Heart left ventricle (tissue), 16 donors: ENCODE measurements around the gene GPR15LG. TPM values are rescaled to one million over a fixed set of nuclear protein-coding genes. Genes with fewer than 3 reads are reported as not detected.

ENCODE experiments used
- ATAC-seq, 4 donors: fragments of 200-7000 bp; cut with Tn5 transposase; one replicate each; pipeline ENCODE4 v1.9.1; 2020 to 2022; ENCODE audit warnings: moderate library complexity in 4 of 4, mild to moderate bottlenecking in 3 of 4, moderate number of reproducible peaks in 1 of 4
- DNase-seq, 5 donors: peaks; one replicate each; pipeline ENCODE4 v3.0.0-alpha.2; 2020
- H3K27ac ChIP-seq, 12 donors: fragments of 200-600 bp; sonication (generic) in 4 of 12; one replicate each; pipeline versions ENCODE4 v1.5.0 to v1.8.0; 2016 to 2022; ENCODE audit warnings: mild to moderate bottlenecking in 2 of 12
- H3K27me3 ChIP-seq, 9 donors: fragments of 200-600 bp; sonication (generic) in 2 of 9; one replicate each; pipeline versions ENCODE4 v1.5.1 to v1.8.0; 2016 to 2022; ENCODE audit warnings: mild to moderate bottlenecking in 3 of 9
- H3K36me3 ChIP-seq, 9 donors: fragments of 200-600 bp; sonication (generic) in 2 of 9; one replicate each; pipeline versions ENCODE4 v1.5.0 to v1.8.0; 2018 to 2022; ENCODE audit warnings: mild to moderate bottlenecking in 2 of 9
- H3K4me1 ChIP-seq, 12 donors: fragments of 200-600 bp; sonication (generic) in 4 of 12; one replicate each; pipeline versions ENCODE4 v1.5.0 to v1.8.0; 2016 to 2022; ENCODE audit warnings: mild to moderate bottlenecking in 3 of 12
- H3K4me3 ChIP-seq, 12 donors: fragments of 200-600 bp; sonication (generic) in 4 of 12; one replicate each; pipeline versions ENCODE4 v1.5.0 to v1.8.0; 2017 to 2022; ENCODE audit warnings: mild to moderate bottlenecking in 9 of 12, moderate library complexity in 4 of 12
- H3K9me3 ChIP-seq, 12 donors: fragments of 200-600 bp; sonication (generic) in 4 of 12; one replicate each; pipeline versions ENCODE4 v1.5.0 to v1.8.0; 2016 to 2022; ENCODE audit warnings: mild to moderate bottlenecking in 1 of 12
- POLR2A ChIP-seq, 2 donors: fragments of 450-650 bp; IDR thresholded peaks; one replicate each; pipeline ENCODE4 v1.6.1; 2017; ENCODE audit warnings: antibody characterized with exemption in 2 of 2, mild to moderate bottlenecking in 2 of 2, moderate library complexity in 2 of 2
- WGBS, 4 donors: extraction: QIAGEN DNeasy Blood & Tissue Kit in 2 of 4; methylation state at CpG; one replicate each; pipeline versions ENCODE4 v1.1.5 to v1.1.7; 2013 to 2018; 5-methylcytosine and 5-hydroxymethylcytosine counted together
- intact Hi-C, 10 donors: fragments of 100-400 bp; cut with DNase I; formaldehyde crosslinking; loops; one replicate each; pipeline versions ENCODE4 v1.11.1 to v1.14.2; 2022
- polyA plus RNA-seq, 2 donors: library from polyadenylated mRNA; stranded (reverse); fragments of 200-250 nt; gene quantifications; one replicate each; pipeline ENCODE4 v1.2.3, GENCODE V29; 2013
- total RNA-seq, 9 donors: library from RNA; depleted of rRNA in 2 of 9; stranded (reverse); fragments of >200 nt in 2 of 9; fragmentation: NEBNext Ultra II Directional in 3 of 9; extraction: Animal tissue kit (Norgen Biotek cat#: 25700) in 3 of 9; gene quantifications; one replicate each; pipeline versions ENCODE4 v1.1.0 to v1.2.4, GENCODE V29; 2016 to 2023
- TF ChIP-seq, protein P1 (sequence below), 12 donors: fragments of 200-600 bp; sonication (generic) in 4 of 12; IDR thresholded peaks; one replicate each; pipeline versions ENCODE4 v1.5.0 to v1.8.0; 2018 to 2022; ENCODE audit warnings: antibody characterized with exemption in 12 of 12, mild to moderate bottlenecking in 5 of 12
- donor health status: ischemic (EF 13 %, LVEDD 7.1; RV severe dilation, severe dysfunction).
- donor health status: healthy with polysubstance abuse.
- donor health status: DM: no; HTN: yes; CAD: no.
- donor health status: DM: no; HTN: no; CAD: no.
- donor health status: ischemic (EF 25% LVEDD 6.9; RV normal size, moderate dysfunction).
- donor health status: ischemic (EF 25% LVEDD 5.7; RV mildly dilated, moderate dysfunction).
- donor health status: healthy.
- donor health status: DM: yes; HTN: yes; CAD: no.
- donor health status: ischemic (EF 35%, LVEDD 5.7; RV mildly dilated, moderate dysfunction).
- donor health status: nonischemic (EF 11% LVEDD 7.7; RV severe dilation, severe dysfunction).
- donor health status: DM: yes; HTN: yes; CAD: no.
- donor health status: PGD.
- donor health status: ischemic (EF 29% LVEDD 5.4; RV normal size, mild dysfunction).
- donor health status: nonischemic (EF 23%, LVEDD 6.1; RV moderate dilation, normal function).

Gene GPR15LG
- total and polyA plus RNA-seq, 11 donors: 0.11 TPM; not detected in 10

- no peaks in the 10 kb centered on the region for H3K9me3 ChIP-seq
- WGBS, 4 donors: 0 to 3% (median 1%) methylated on average over 43 to 61 of the region's 61 CpGs
- no peaks in the 10 kb centered on the region for H3K36me3 ChIP-seq
- no peak within 1 kb of the TSS for H3K27ac ChIP-seq
- peaks cover 9 to 56% (median 23%) of the 10 kb centered on the region in 9 donors for H3K27me3 ChIP-seq
- DNase-seq: peak in 2 of 5 donors; percentile 21 to 39
- TF ChIP-seq, protein P1, sequence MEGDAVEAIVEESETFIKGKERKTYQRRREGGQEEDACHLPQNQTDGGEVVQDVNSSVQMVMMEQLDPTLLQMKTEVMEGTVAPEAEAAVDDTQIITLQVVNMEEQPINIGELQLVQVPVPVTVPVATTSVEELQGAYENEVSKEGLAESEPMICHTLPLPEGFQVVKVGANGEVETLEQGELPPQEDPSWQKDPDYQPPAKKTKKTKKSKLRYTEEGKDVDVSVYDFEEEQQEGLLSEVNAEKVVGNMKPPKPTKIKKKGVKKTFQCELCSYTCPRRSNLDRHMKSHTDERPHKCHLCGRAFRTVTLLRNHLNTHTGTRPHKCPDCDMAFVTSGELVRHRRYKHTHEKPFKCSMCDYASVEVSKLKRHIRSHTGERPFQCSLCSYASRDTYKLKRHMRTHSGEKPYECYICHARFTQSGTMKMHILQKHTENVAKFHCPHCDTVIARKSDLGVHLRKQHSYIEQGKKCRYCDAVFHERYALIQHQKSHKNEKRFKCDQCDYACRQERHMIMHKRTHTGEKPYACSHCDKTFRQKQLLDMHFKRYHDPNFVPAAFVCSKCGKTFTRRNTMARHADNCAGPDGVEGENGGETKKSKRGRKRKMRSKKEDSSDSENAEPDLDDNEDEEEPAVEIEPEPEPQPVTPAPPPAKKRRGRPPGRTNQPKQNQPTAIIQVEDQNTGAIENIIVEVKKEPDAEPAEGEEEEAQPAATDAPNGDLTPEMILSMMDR (IDR thresholded peaks at IDR 0.05): no peak
- no peak for TF ChIP-seq POLR2A (IDR thresholded peaks at IDR 0.05)
- H3K4me1 ChIP-seq: peaks cover 0 to 26% (median 8%) of the 10 kb centered on the region in 12 donors
- peak in 3 of 4 donors; percentile 27 to 73 (median 34) for ATAC-seq
- peak within 1 kb of the TSS; percentile 28 to 56 (median 50) for H3K4me3 ChIP-seq
- intact Hi-C loops: loop anchor here in 1 of 10 donors (5.0 kb wide), 1 partner anchor 42 kb away; no protein-coding TSS in a partner anchor
Observed at GRCh38 chr10:84194424-84195043, 20.9 kb downstream of the GPR15LG start, which contains the start of gene CDHR1. Gene CDHR1 (plus strand): TSS chr10:84194537. CDS start chr10:84194761, 224 bp downstream.

GRCh38 chr10:84195044-84195830 is 21.6 kb downstream of the GPR15LG start:
- 18 to 35% (median 27%) methylated on average over 25 to 43 of the region's 43 CpGs for WGBS, 4 donors
- Histone ChIP-seq H3K9me3 (no peaks in the 10 kb centered on the region), H3K4me3 (peak overlapping the region in 11 of 12 donors; percentile 28 to 56 (median 50)), H3K36me3 (no peaks in the 10 kb centered on the region), H3K4me1 (peaks cover 0 to 26% (median 8%) of the 10 kb centered on the region in 12 donors), H3K27me3 (peaks cover 9 to 56% (median 23%) of the 10 kb centered on the region in 9 donors), H3K27ac (no peak overlapping the region)
- TF ChIP-seq POLR2A (IDR thresholded peaks at IDR 0.05): no peak
- TF ChIP-seq, protein P1 (IDR thresholded peaks at IDR 0.05): no peak
- ATAC-seq: peak in 1 of 4 donors; percentile 6
- intact Hi-C loops: loop anchor here in 1 of 10 donors (5.0 kb wide), 1 partner anchor 43 kb away; no protein-coding TSS in a partner anchor
- no peak for DNase-seq

DNA sequence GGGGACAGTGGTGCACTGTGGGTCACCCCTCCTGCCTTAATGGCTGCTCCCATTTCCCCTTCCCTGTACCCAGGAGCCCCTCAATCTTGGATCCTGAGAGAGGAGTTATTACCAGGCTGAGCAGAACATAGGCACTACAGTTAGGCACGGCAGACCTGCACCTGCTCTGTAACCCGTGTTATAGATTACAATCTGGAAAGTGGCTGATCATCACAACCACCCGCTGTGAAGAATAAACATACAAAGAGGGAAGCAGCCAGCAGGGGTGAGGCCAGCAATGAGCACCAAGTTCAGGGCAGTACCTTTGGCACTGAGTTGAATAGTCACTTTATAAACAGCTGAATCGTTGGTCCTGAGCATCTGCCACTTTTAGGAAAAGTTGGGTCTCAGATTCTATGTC is 22.5 kb downstream of the GPR15LG start:
- 32 to 37% (median 36%) methylated on average over 4 of the region's 4 CpGs for WGBS, 4 donors
- no peak for DNase-seq
- TF ChIP-seq, protein P1 (IDR thresholded peaks at IDR 0.05): no peak
- no peak for TF ChIP-seq POLR2A (IDR thresholded peaks at IDR 0.05)

More for the DNA sequence above, 22.5 kb downstream of the GPR15LG start:
- no peaks in the 10 kb centered on the region for H3K36me3 ChIP-seq
- no peaks in the 10 kb centered on the region for H3K9me3 ChIP-seq
- H3K4me1 ChIP-seq: peaks cover 0 to 26% (median 8%) of the 10 kb centered on the region in 12 donors
- H3K4me3 ChIP-seq: no peak overlapping the region
- ATAC-seq: no peak
- H3K27ac ChIP-seq: no peak overlapping the region
- H3K27me3 ChIP-seq: peaks cover 9 to 52% (median 21%) of the 10 kb centered on the region in 9 donors
- intact Hi-C loops: loop anchor here in 1 of 10 donors (5.0 kb wide), 1 partner anchor 44 kb away; no protein-coding TSS in a partner anchor
